Measurements from ENCODE around the gene BICC1.

The BICC1 gene

DNA sequence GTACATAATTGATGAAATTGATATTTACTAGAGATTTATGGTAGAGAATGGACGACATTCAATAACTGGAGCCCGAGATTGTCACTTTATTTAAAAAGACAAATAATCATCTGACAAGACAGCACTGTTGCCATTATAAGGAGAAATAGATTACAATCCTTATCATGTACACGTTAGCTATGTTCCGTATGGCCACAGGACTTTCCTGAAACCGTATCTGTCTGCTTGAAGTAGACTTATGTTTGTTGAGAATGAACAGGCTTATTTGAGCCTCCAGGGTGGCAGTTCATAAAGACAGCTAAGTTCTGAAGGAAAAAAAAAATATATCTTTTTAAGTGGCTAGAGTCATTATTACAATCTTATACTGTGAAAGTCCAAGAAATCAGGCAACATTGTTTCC is 317.2 kb downstream of the BICC1 start:
- no peak for DNase-seq (ENCODE audit: low read depth)
- no peak overlapping the region for H3K4me3 ChIP-seq (ENCODE audit: low read depth, low read length)
- TF ChIP-seq POLR2A (IDR thresholded peaks at IDR 0.05; ENCODE audit: extremely low read depth, insufficient read length) = no peak
- TF ChIP-seq, protein P1, sequence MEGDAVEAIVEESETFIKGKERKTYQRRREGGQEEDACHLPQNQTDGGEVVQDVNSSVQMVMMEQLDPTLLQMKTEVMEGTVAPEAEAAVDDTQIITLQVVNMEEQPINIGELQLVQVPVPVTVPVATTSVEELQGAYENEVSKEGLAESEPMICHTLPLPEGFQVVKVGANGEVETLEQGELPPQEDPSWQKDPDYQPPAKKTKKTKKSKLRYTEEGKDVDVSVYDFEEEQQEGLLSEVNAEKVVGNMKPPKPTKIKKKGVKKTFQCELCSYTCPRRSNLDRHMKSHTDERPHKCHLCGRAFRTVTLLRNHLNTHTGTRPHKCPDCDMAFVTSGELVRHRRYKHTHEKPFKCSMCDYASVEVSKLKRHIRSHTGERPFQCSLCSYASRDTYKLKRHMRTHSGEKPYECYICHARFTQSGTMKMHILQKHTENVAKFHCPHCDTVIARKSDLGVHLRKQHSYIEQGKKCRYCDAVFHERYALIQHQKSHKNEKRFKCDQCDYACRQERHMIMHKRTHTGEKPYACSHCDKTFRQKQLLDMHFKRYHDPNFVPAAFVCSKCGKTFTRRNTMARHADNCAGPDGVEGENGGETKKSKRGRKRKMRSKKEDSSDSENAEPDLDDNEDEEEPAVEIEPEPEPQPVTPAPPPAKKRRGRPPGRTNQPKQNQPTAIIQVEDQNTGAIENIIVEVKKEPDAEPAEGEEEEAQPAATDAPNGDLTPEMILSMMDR (IDR thresholded peaks at IDR 0.05; ENCODE audit: low read depth, low read length) = no peak
- TF ChIP-seq MYC (IDR thresholded peaks at IDR 0.05; ENCODE audit: low read depth, low read length) = no peak
- TF ChIP-seq, protein P2, sequence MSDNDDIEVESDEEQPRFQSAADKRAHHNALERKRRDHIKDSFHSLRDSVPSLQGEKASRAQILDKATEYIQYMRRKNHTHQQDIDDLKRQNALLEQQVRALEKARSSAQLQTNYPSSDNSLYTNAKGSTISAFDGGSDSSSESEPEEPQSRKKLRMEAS (IDR thresholded peaks at IDR 0.05; ENCODE audit: low read depth, low read length) = no peak

DNA sequence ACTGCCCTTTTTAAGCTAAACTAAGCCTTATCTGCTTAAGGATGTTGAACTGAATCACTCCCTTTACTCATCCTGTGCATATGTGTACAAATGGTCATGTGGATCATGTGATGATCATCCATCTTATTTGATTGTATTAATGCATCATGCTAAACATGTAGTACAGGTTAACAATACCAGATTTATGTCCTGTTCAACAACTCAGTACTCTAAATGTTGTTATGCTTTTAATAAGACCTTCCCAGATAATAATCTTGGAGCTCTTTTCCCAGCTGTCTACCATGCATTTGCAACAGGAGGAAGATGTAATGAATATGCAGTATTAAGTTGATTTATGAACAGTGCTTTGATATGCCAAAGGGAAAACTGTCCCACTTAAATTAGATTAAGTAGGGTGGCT is 318.0 kb downstream of the BICC1 start:
- TF ChIP-seq POLR2A (IDR thresholded peaks at IDR 0.05; ENCODE audit: extremely low read depth, insufficient read length) (no peak), MYC (IDR thresholded peaks at IDR 0.05; ENCODE audit: low read depth, low read length) (no peak)
- TF ChIP-seq, protein P2 (IDR thresholded peaks at IDR 0.05; ENCODE audit: low read depth, low read length) = no peak
- TF ChIP-seq, protein P1 (IDR thresholded peaks at IDR 0.05; ENCODE audit: low read depth, low read length) = no peak
- DNase-seq (ENCODE audit: low read depth) = no peak
- H3K4me3 ChIP-seq (ENCODE audit: low read depth, low read length) = no peak overlapping the region

DNA sequence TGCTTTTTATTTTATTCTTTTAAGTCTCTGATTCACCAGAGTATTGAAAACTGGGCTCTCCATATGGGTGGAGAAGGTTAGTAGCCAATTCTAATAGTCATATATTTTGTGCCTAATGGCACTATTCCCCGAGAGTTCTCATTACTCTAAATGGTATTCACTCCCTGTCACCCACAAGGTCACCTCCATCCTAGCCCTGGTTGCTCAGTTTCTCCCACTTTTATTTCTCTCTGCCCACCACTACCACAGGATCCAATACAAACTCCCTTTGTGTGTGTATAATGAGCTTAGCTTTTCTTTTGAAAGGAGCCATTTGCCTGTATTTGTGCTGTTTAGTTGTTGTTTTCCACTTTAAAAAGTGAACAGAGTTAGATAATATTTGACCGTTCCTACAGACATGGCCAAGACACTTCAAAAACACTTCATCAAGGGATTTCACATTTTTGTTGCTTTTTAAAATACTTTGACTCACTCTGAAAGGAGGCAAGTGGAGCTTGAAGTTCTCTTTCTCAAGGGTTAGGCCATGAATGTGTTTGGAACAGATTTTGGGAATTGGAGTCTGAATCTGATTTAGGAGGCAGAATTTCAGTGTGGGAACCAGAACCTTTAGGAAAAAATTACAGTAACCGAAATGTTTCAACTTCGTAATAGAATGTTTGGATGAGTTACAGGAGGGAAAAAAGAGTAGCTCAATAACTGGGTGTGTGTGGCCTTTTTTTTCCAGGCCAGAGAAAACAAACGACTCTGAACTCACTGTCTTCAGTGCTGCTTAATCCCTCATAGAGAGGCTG is 321.3 kb downstream of the BICC1 start:
- H3K4me3 ChIP-seq (ENCODE audit: low read depth, low read length) = no peak overlapping the region
- DNase-seq (ENCODE audit: low read depth) = no peak
- TF ChIP-seq, protein P2 (IDR thresholded peaks at IDR 0.05; ENCODE audit: low read depth, low read length) = no peak
- TF ChIP-seq MYC (IDR thresholded peaks at IDR 0.05; ENCODE audit: low read depth, low read length) = no peak
- TF ChIP-seq, protein P1 (IDR thresholded peaks at IDR 0.05; ENCODE audit: low read depth, low read length) = no peak

DNA sequence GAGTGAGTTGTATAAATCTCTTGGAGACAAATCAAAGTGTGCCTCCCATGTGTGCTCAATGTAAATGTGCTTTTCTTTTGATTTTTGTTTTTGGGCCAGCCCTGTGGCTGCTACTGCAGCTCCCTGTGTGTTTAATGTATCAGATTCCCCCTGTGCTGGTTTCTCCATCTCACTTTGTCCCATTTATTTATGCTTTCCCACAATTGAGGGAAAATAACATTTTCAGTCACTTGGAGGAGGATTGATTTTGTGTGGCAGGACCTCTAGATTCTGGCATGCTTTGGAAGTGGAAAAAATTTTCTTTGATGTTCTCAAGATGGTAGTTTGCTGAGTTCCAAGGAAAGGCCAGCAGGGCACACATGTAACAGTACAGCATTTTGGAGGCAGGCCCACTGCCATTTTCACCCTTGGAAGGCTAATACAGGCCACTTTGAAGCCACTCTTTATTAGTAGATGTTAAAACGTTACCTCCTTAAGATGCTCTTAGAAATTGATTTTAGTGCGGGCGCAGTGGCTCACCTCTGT is 323.6 kb downstream of the BICC1 start:
- TF ChIP-seq POLR2A (IDR thresholded peaks at IDR 0.05; ENCODE audit: extremely low read depth, insufficient read length) = no peak
- no peak for DNase-seq (ENCODE audit: low read depth)
- H3K4me3 ChIP-seq (ENCODE audit: low read depth, low read length) = no peak overlapping the region

DNA sequence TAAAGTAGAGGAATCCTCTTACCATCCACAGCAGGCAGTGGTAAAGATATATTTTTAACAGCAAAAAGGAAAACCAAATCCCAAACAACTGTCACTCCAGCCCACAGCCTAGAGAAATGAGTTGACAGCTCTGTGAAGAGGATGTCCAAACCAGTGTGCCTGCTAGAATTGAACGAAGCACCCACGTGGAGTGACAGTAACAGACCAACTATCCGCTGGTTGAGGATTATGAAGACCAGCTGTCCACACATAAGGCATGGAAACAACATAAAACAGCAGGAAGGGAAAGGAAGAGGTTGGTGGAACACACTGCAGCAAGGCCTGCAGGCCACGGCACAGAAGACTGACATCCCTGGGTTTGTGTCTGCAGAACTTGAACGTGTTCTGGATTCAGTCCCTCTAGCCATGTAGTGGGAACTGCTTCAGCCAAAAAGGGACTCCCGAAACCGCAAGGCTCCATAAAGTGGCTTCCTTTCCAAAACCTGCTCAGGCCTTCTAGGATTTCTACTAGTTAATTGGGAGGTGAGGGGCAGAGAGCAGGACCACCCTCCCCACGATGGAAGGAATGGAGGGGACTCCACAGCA is 324.4 kb downstream of the BICC1 start:
- DNase-seq (ENCODE audit: low read depth) = no peak
- TF ChIP-seq, protein P2 (IDR thresholded peaks at IDR 0.05; ENCODE audit: low read depth, low read length) = no peak
- TF ChIP-seq MYC (IDR thresholded peaks at IDR 0.05; ENCODE audit: low read depth, low read length) = no peak
- no peak for TF ChIP-seq POLR2A (IDR thresholded peaks at IDR 0.05; ENCODE audit: extremely low read depth, insufficient read length)
- TF ChIP-seq, protein P1 (IDR thresholded peaks at IDR 0.05; ENCODE audit: low read depth, low read length) = no peak
- no peak overlapping the region for H3K4me3 ChIP-seq (ENCODE audit: low read depth, low read length)

DNA sequence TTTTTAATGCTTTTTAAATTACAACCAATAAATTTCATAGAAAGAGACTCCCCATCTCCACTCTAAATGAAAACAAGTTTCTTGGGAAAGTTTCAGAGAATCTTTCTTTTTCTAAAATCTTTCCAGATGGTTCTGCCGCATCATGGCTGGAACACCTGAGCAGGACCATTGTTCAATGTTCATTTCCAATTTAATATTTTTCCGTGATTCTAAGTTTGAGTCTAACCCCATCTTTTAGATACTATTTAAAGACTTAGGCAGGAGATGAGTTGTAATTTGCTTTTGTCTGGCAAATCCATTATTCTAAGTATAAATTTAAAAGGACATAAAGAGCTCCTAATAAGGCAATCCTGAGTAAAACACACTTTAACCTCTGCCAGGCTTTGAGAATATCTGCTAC is 325.2 kb downstream of the BICC1 start:
- no peak for DNase-seq (ENCODE audit: low read depth)
- TF ChIP-seq, protein P1 (IDR thresholded peaks at IDR 0.05; ENCODE audit: low read depth, low read length) = no peak
- TF ChIP-seq POLR2A (IDR thresholded peaks at IDR 0.05; ENCODE audit: extremely low read depth, insufficient read length) = no peak
- TF ChIP-seq, protein P2 (IDR thresholded peaks at IDR 0.05; ENCODE audit: low read depth, low read length) = no peak
- TF ChIP-seq MYC (IDR thresholded peaks at IDR 0.05; ENCODE audit: low read depth, low read length) = no peak
- no peak overlapping the region for H3K4me3 ChIP-seq (ENCODE audit: low read depth, low read length)
